HEK293 (cell line): ENCODE measurements around the gene APLNR.

ENCODE experiments used
- CTCF ChIA-PET: fragments of 350-600 bp; formaldehyde crosslinking; extraction: SDS; loops from one replicate; lab custom pipeline; 2021; ENCODE audit warnings: antibody characterized with exemption; lab: Yijun Ruan, JAX
- POLR2A ChIA-PET: fragments of 300-600 bp; formaldehyde crosslinking; extraction: SDS; loops from one replicate; lab custom pipeline; 2020; ENCODE audit warnings: antibody characterized with exemption, inconsistent platforms; lab: Yijun Ruan, JAX
- H3K27ac ChIP-seq: fragments of 200-500 bp; sonication (Bioruptor generic); 2 replicates; pipeline ENCODE4 v1.5.1; 2014; ENCODE audit warnings: low read depth, low read length, control low read depth, inconsistent platforms; ENCODE audit errors: extremely low read depth
- H3K36me3 ChIP-seq, 2 experiments: fragments of 200-500 bp in 1 of 2; sonication (Bioruptor generic) in 1 of 2; 1 replicate in 1 of 2; 2 replicates in 1 of 2; pipeline ENCODE4 v1.5.1; 2014 to 2017; ENCODE audit warnings: inconsistent platforms in 2 of 2, low read length in 2 of 2; ENCODE audit not compliant: control insufficient read depth in 2 of 2, insufficient read depth in 1 of 2
- H3K4me1 ChIP-seq: fragments of 200-500 bp; sonication (Bioruptor generic); 2 replicates; pipeline ENCODE4 v1.5.1; 2014; ENCODE audit warnings: mild to moderate bottlenecking, low read length, inconsistent platforms; ENCODE audit not compliant: control insufficient read depth, insufficient read depth
- H3K4me3 ChIP-seq: 2 replicates; pipeline ENCODE4 v1.5.1; 2011; ENCODE audit warnings: low read depth, mild to moderate bottlenecking, control low read depth, low read length, moderate library complexity
- H3K9me3 ChIP-seq: fragments of 200-500 bp; sonication (Bioruptor generic); 2 replicates; pipeline ENCODE4 v1.5.1; 2014; ENCODE audit warnings: low read depth, low read length, inconsistent platforms; ENCODE audit not compliant: control insufficient read depth, insufficient read depth
- BCL11A ChIP-seq: fragments of 450-650 bp; formaldehyde crosslinking; IDR thresholded peaks from 2 replicates; pipeline ENCODE4 v1.5.1; 2016; ENCODE audit warnings: low read depth, missing biosample characterization, missing genetic modification characterization
- EGR2 ChIP-seq: fragments of 450-650 bp; formaldehyde crosslinking; IDR thresholded peaks from 2 replicates; pipeline ENCODE4 v1.5.1; 2016; ENCODE audit warnings: low read depth, missing biosample characterization, missing genetic modification characterization
- GLIS1 ChIP-seq: fragments of 450-650 bp; formaldehyde crosslinking; IDR thresholded peaks from 2 replicates; pipeline ENCODE4 v1.5.1; 2016; ENCODE audit warnings: missing biosample characterization, missing genetic modification characterization
- GLIS2 ChIP-seq: fragments of 450-650 bp; formaldehyde crosslinking; IDR thresholded peaks from 2 replicates; pipeline ENCODE4 v1.5.1; 2016; ENCODE audit warnings: missing biosample characterization, missing genetic modification characterization
- KLF7 ChIP-seq: fragments of 450-650 bp; formaldehyde crosslinking; IDR thresholded peaks from 2 replicates; pipeline ENCODE4 v1.5.1; 2016; ENCODE audit warnings: missing biosample characterization, missing genetic modification characterization, borderline replicate concordance
- MYNN ChIP-seq: fragments of 450-650 bp; formaldehyde crosslinking; IDR thresholded peaks from 2 replicates; pipeline ENCODE4 v1.5.1; 2016; ENCODE audit warnings: missing biosample characterization, missing genetic modification characterization, borderline replicate concordance
- ZBTB17 ChIP-seq: fragments of 450-650 bp; formaldehyde crosslinking; IDR thresholded peaks from 2 replicates; pipeline ENCODE4 v1.5.1; 2016; ENCODE audit warnings: missing biosample characterization, missing genetic modification characterization
- ZBTB20 ChIP-seq: fragments of 450-650 bp; formaldehyde crosslinking; IDR thresholded peaks from 2 replicates; pipeline ENCODE4 v1.5.1; 2016; ENCODE audit warnings: missing biosample characterization, missing genetic modification characterization
- ZNF112 ChIP-seq: fragments of 450-650 bp; formaldehyde crosslinking; IDR thresholded peaks from 2 replicates; pipeline ENCODE4 v1.5.0; 2017; ENCODE audit warnings: missing biosample characterization, missing genetic modification characterization
- ZNF302 ChIP-seq: fragments of 450-650 bp; formaldehyde crosslinking; IDR thresholded peaks from 2 replicates; pipeline ENCODE4 v1.5.1; 2016; ENCODE audit warnings: missing biosample characterization, missing genetic modification characterization, low read depth
- ZNF48 ChIP-seq: fragments of 450-650 bp; formaldehyde crosslinking; IDR thresholded peaks from 2 replicates; pipeline ENCODE4 v1.5.1; 2016; ENCODE audit warnings: missing biosample characterization, missing genetic modification characterization
- ZNF624 ChIP-seq: fragments of 450-650 bp; formaldehyde crosslinking; IDR thresholded peaks from 2 replicates; pipeline ENCODE4 v1.5.1; 2017; ENCODE audit warnings: missing biosample characterization, missing genetic modification characterization
- ZNF658 ChIP-seq: fragments of 450-650 bp; formaldehyde crosslinking; IDR thresholded peaks from 2 replicates; pipeline ENCODE4; 2016; ENCODE audit warnings: missing biosample characterization, missing genetic modification characterization
- ZNF776 ChIP-seq: fragments of 450-650 bp; formaldehyde crosslinking; IDR thresholded peaks from 2 replicates; pipeline ENCODE4 v1.5.0; 2017; ENCODE audit warnings: missing biosample characterization, missing genetic modification characterization, borderline replicate concordance
- ZNF837 ChIP-seq: fragments of 450-650 bp; formaldehyde crosslinking; IDR thresholded peaks from 2 replicates; pipeline ENCODE4 v1.5.1; 2016; ENCODE audit warnings: missing biosample characterization, missing genetic modification characterization
- ZXDB ChIP-seq: fragments of 450-650 bp; formaldehyde crosslinking; IDR thresholded peaks from 2 replicates; pipeline ENCODE4 v1.5.1; 2016; ENCODE audit warnings: missing biosample characterization, missing genetic modification characterization
- TF ChIP-seq, protein P1 (sequence below): fragments of 450-650 bp; formaldehyde crosslinking; IDR thresholded peaks from 2 replicates; pipeline ENCODE4 v1.5.1; 2016; ENCODE audit warnings: missing biosample characterization, missing genetic modification characterization
- TF ChIP-seq, protein P2 (sequence below): fragments of 450-650 bp; formaldehyde crosslinking; IDR thresholded peaks from 2 replicates; pipeline ENCODE4 v1.5.1; 2016; ENCODE audit warnings: missing biosample characterization, missing genetic modification characterization
- TF ChIP-seq, protein P3 (sequence below): fragments of 450-650 bp; formaldehyde crosslinking; IDR thresholded peaks from 2 replicates; pipeline ENCODE4 v1.5.1; 2016; ENCODE audit warnings: missing biosample characterization, missing genetic modification characterization
- TF ChIP-seq, protein P4 (sequence below): fragments of 450-650 bp; formaldehyde crosslinking; IDR thresholded peaks from 2 replicates; pipeline ENCODE4 v1.5.0; 2017; ENCODE audit warnings: missing biosample characterization, missing genetic modification characterization, borderline replicate concordance
- TF ChIP-seq, protein P5 (sequence below): fragments of 450-650 bp; formaldehyde crosslinking; conservative IDR thresholded peaks from 2 replicates; pipeline ENCODE4 v1.5.1; 2016; ENCODE audit warnings: low read depth, missing biosample characterization, missing genetic modification characterization

The APLNR gene

DNA sequence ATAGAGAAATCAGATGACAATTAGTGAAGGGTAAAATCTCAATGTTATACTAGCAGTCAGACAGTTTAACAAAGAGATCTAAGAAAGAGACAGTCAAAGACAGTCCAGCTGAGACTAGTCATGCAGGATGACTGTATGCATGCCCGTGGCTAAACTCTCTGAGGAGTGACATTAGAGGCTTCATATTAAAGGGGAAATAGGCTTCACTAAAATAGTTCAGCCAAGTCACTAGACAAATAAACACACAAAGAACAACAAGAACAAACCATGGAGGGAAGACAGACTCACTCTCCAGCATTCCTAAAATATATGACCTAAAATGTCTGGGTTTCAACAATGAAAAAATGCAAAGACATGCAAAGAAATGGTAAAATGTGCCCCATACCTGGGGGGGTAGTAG lies 18.6 kb upstream of the APLNR start:
- CTCF ChIA-PET, result interaction anchor here (0.7 to 1.1 kb wide), 3 partner anchors 412 to 415 kb away, joined by 3 to 4 read pairs (median 3); no protein-coding TSS in a partner anchor
- Histone ChIP-seq H3K9me3 (no peaks in the 10 kb centered on the region), H3K4me1 (no peaks in the 10 kb centered on the region), H3K36me3 (no peaks in the 10 kb centered on the region), H3K4me3 (no peak overlapping the region), H3K27ac (no peak overlapping the region)
- no peak for TF ChIP-seq ZNF48 (tag by site-specific recombination)
- TF ChIP-seq ZBTB20 (tag by site-specific recombination), result no peak
- TF ChIP-seq ZNF112 (tag by site-specific recombination), result no peak
- no peak for TF ChIP-seq ZNF624
- TF ChIP-seq, protein P1, sequence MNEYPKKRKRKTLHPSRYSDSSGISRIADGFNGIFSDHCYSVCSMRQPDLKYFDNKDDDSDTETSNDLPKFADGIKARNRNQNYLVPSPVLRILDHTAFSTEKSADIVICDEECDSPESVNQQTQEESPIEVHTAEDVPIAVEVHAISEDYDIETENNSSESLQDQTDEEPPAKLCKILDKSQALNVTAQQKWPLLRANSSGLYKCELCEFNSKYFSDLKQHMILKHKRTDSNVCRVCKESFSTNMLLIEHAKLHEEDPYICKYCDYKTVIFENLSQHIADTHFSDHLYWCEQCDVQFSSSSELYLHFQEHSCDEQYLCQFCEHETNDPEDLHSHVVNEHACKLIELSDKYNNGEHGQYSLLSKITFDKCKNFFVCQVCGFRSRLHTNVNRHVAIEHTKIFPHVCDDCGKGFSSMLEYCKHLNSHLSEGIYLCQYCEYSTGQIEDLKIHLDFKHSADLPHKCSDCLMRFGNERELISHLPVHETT (tag by site-specific recombination), result no peak
- TF ChIP-seq, protein P2, sequence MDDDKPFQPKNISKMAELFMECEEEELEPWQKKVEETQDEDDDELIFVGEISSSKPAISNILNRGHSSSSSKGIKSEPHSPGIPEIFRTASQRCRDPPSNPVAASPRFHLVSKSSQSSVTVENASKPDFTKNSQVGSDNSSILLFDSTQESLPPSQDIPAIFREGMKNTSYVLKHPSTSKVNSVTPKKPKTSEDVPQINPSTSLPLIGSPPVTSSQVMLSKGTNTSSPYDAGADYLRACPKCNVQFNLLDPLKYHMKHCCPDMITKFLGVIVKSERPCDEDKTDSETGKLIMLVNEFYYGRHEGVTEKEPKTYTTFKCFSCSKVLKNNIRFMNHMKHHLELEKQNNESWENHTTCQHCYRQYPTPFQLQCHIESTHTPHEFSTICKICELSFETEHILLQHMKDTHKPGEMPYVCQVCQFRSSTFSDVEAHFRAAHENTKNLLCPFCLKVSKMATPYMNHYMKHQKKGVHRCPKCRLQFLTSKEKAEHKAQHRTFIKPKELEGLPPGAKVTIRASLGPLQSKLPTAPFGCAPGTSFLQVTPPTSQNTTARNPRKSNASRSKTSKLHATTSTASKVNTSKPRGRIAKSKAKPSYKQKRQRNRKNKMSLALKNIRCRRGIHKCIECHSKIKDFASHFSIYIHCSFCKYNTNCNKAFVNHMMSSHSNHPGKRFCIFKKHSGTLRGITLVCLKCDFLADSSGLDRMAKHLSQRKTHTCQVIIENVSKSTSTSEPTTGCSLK, result no peak
- no peak for TF ChIP-seq ZBTB17 (tag by site-specific recombination)
- TF ChIP-seq, protein P3, sequence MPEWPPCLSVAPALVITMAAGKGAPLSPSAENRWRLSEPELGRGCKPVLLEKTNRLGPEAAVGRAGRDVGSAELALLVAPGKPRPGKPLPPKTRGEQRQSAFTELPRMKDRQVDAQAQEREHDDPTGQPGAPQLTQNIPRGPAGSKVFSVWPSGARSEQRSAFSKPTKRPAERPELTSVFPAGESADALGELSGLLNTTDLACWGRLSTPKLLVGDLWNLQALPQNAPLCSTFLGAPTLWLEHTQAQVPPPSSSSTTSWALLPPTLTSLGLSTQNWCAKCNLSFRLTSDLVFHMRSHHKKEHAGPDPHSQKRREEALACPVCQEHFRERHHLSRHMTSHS (tag by site-specific recombination), result no peak
- TF ChIP-seq, protein P4, sequence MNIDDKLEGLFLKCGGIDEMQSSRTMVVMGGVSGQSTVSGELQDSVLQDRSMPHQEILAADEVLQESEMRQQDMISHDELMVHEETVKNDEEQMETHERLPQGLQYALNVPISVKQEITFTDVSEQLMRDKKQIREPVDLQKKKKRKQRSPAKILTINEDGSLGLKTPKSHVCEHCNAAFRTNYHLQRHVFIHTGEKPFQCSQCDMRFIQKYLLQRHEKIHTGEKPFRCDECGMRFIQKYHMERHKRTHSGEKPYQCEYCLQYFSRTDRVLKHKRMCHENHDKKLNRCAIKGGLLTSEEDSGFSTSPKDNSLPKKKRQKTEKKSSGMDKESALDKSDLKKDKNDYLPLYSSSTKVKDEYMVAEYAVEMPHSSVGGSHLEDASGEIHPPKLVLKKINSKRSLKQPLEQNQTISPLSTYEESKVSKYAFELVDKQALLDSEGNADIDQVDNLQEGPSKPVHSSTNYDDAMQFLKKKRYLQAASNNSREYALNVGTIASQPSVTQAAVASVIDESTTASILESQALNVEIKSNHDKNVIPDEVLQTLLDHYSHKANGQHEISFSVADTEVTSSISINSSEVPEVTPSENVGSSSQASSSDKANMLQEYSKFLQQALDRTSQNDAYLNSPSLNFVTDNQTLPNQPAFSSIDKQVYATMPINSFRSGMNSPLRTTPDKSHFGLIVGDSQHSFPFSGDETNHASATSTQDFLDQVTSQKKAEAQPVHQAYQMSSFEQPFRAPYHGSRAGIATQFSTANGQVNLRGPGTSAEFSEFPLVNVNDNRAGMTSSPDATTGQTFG (tag by site-specific recombination), result no peak
- no peak for TF ChIP-seq GLIS2 (tag by site-specific recombination)
- POLR2A ChIA-PET, result no interaction called here

DNA sequence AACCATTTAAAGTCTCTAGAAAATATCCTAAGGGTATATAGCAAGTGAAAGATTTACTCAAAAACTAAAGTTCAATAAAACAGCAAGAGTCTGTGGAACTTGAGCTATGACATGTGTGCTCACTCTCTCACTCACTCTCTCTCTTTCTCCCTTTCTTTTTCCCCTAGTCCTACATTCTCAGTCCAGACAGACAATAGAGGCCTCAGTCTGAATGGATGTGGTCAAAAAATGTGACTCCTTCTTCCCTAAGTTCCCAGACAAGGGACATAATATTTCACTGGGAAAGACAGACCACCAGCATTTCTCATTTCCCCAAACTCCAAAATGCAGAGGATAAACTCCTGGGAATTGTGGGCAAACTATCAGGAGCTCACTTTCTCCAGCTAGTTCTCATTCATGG lies 17.6 kb upstream of the APLNR start:
- CTCF ChIA-PET, result interaction anchor here (0.5 to 7.0 kb wide), 5 partner anchors 21 to 412 kb away, joined by 3 to 68 read pairs (median 3); no protein-coding TSS in a partner anchor
- Histone ChIP-seq H3K36me3 (no peaks in the 10 kb centered on the region), H3K4me3 (no peak overlapping the region), H3K27ac (no peak overlapping the region), H3K9me3 (no peaks in the 10 kb centered on the region), H3K4me1 (no peaks in the 10 kb centered on the region)
- POLR2A ChIA-PET, result interaction anchor here (0.6 kb wide), 1 partner anchor 8 kb away, joined by 12 read pairs; no protein-coding TSS in a partner anchor
- TF ChIP-seq EGR2 (tag by site-specific recombination), result no peak
- TF ChIP-seq, protein P5, sequence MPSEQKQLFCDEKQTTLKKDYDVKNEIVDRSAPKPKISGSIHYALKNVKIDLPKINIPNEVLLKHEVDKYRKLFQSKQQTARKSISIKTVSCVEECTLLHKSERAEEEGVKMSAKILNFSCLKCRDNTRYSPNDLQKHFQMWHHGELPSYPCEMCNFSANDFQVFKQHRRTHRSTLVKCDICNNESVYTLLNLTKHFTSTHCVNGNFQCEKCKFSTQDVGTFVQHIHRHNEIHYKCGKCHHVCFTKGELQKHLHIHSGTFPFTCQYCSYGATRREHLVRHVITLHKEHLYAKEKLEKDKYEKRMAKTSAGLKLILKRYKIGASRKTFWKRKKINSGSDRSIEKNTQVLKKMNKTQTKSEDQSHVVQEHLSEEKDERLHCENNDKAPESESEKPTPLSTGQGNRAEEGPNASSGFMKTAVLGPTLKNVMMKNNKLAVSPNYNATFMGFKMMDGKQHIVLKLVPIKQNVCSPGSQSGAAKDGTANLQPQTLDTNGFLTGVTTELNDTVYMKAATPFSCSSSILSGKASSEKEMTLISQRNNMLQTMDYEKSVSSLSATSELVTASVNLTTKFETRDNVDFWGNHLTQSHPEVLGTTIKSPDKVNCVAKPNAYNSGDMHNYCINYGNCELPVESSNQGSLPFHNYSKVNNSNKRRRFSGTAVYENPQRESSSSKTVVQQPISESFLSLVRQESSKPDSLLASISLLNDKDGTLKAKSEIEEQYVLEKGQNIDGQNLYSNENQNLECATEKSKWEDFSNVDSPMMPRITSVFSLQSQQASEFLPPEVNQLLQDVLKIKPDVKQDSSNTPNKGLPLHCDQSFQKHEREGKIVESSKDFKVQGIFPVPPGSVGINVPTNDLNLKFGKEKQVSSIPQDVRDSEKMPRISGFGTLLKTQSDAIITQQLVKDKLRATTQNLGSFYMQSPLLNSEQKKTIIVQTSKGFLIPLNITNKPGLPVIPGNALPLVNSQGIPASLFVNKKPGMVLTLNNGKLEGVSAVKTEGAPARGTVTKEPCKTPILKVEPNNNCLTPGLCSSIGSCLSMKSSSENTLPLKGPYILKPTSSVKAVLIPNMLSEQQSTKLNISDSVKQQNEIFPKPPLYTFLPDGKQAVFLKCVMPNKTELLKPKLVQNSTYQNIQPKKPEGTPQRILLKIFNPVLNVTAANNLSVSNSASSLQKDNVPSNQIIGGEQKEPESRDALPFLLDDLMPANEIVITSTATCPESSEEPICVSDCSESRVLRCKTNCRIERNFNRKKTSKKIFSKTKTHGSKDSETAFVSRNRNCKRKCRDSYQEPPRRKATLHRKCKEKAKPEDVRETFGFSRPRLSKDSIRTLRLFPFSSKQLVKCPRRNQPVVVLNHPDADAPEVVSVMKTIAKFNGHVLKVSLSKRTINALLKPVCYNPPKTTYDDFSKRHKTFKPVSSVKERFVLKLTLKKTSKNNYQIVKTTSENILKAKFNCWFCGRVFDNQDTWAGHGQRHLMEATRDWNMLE (tag by site-specific recombination), result no peak
- TF ChIP-seq MYNN (tag by site-specific recombination), result no peak
- no peak for TF ChIP-seq ZBTB20 (tag by site-specific recombination)
- no peak for TF ChIP-seq ZXDB
- TF ChIP-seq KLF7 (tag by site-specific recombination), result no peak
- TF ChIP-seq ZNF776 (tag by site-specific recombination), result no peak
- no peak for TF ChIP-seq BCL11A
- no peak for TF ChIP-seq ZNF302 (tag by site-specific recombination)
- no peak for TF ChIP-seq GLIS1
- TF ChIP-seq ZNF658 (tag by site-specific recombination), result no peak
- no peak for TF ChIP-seq ZNF48 (tag by site-specific recombination)
- TF ChIP-seq ZNF112 (tag by site-specific recombination), result no peak
- TF ChIP-seq ZNF837 (tag by site-specific recombination), result no peak
